ENCODE measurements around the gene CCDC195. TPM values are rescaled to one million over a fixed set of nuclear protein-coding genes. Genes with fewer than 3 reads are reported as not detected.

CCDC195 gene
- total RNA-seq, 1 donor from 2014 or later, result not detected

DNA sequence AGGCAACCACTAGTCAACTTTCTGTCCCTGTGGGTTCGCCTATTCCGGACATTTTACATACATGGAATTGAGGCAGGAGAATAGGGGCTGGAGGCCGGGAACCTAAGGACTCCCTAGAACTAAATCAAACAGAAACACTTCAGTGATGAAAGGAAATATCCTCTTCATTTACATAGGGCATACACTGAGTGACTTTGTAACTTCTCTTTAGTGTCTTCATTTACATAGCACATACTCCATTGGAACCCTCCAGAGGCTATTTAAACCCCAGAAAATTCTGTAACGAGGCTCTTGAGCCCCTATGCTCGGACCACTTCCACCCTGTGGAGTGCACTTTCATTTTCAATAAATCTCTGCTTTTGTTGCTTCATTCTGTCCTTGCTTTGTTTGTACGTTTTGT, 56.5 kb downstream of the CCDC195 start:
- Histone ChIP-seq H3K36me3 (ENCODE audit: control insufficient read depth, insufficient read depth, low read length) (no peaks in the 10 kb centered on the region), H3K4me3 (ENCODE audit: low read depth, low read length) (no peak overlapping the region), H3K27me3 (ENCODE audit: control insufficient read depth, insufficient read depth, low read length) (no peaks in the 10 kb centered on the region)
- TF ChIP-seq, protein P1, sequence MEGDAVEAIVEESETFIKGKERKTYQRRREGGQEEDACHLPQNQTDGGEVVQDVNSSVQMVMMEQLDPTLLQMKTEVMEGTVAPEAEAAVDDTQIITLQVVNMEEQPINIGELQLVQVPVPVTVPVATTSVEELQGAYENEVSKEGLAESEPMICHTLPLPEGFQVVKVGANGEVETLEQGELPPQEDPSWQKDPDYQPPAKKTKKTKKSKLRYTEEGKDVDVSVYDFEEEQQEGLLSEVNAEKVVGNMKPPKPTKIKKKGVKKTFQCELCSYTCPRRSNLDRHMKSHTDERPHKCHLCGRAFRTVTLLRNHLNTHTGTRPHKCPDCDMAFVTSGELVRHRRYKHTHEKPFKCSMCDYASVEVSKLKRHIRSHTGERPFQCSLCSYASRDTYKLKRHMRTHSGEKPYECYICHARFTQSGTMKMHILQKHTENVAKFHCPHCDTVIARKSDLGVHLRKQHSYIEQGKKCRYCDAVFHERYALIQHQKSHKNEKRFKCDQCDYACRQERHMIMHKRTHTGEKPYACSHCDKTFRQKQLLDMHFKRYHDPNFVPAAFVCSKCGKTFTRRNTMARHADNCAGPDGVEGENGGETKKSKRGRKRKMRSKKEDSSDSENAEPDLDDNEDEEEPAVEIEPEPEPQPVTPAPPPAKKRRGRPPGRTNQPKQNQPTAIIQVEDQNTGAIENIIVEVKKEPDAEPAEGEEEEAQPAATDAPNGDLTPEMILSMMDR (IDR thresholded peaks at IDR 0.05; ENCODE audit: insufficient read depth, low read length, severe bottlenecking), result no peak
- FAIRE-seq (no peak), DNase-seq (ENCODE audit: low read depth) (no peak)

GRCh38 chr2:224658780-224659405, 57.3 kb downstream of the CCDC195 start:
- TF ChIP-seq, protein P1 (IDR thresholded peaks at IDR 0.05; ENCODE audit: insufficient read depth, low read length, severe bottlenecking), result no peak
- Histone ChIP-seq H3K27me3 (ENCODE audit: control insufficient read depth, insufficient read depth, low read length) (no peaks in the 10 kb centered on the region), H3K4me3 (ENCODE audit: low read depth, low read length) (no peak overlapping the region), H3K36me3 (ENCODE audit: control insufficient read depth, insufficient read depth, low read length) (no peaks in the 10 kb centered on the region)
- FAIRE-seq, result no peak
- no peak for DNase-seq (ENCODE audit: low read depth)

DNA sequence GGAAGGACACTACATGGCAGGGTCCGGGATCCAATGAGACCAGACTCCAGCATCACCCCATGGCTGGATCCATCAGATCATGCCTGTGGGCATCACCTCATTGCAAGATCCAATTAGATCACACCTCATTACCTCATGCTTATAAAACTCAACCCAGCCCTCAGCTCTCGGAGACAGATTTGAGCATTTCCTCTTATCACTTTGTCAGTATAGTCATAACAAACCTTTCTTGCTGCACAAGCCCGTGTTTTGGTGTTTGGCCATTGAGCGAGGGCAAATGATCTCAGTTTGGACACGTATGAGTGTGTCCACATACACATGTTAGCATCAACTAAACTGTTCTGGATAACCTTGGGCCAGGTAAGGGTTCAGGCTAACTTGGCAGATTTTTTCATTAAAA, 58.8 kb downstream of the CCDC195 start:
- no peak overlapping the region for H3K4me3 ChIP-seq (ENCODE audit: low read depth, low read length)
- FAIRE-seq (no peak), DNase-seq (ENCODE audit: low read depth) (no peak)
- TF ChIP-seq, protein P1 (IDR thresholded peaks at IDR 0.05; ENCODE audit: insufficient read depth, low read length, severe bottlenecking), result no peak
- no peaks in the 10 kb centered on the region for H3K27me3 ChIP-seq (ENCODE audit: control insufficient read depth, insufficient read depth, low read length)
- no peaks in the 10 kb centered on the region for H3K36me3 ChIP-seq (ENCODE audit: control insufficient read depth, insufficient read depth, low read length)

GRCh38 chr2:224655006-224655537, 61.1 kb downstream of the CCDC195 start:
- DNase-seq (ENCODE audit: low read depth), result no peak
- TF ChIP-seq, protein P1 (IDR thresholded peaks at IDR 0.05; ENCODE audit: insufficient read depth, low read length, severe bottlenecking), result no peak
- no peaks in the 10 kb centered on the region for H3K27me3 ChIP-seq (ENCODE audit: control insufficient read depth, insufficient read depth, low read length)
- no peak for FAIRE-seq
- H3K4me3 ChIP-seq (ENCODE audit: low read depth, low read length), result no peak overlapping the region
- no peaks in the 10 kb centered on the region for H3K36me3 ChIP-seq (ENCODE audit: control insufficient read depth, insufficient read depth, low read length)

Other genes with a start within 250 kb of the CCDC195 start
- gene CUL3, start 131.0 kb downstream of the CCDC195 start, total RNA-seq, result 53.7 and 91.9 TPM in 2 replicates

Measured in bronchial epithelial cell (primary cell).